A673 (cell line): ENCODE measurements around the gene CARMIL1. TPM values are rescaled to one million over a fixed set of nuclear protein-coding genes. Genes with fewer than 3 reads are reported as not detected.
"Not testable (repeated sequence)": the region's sequence is repeated elsewhere in the genome, so short reads cannot be mapped to it uniquely, and the experiment has no call there.

Experiments used
- BruUV-seq: library from RNA; stranded (reverse); fragments of 400-500 nt; replicated peaks from 2 replicates; lab custom pipeline; 2021; lab: Mats Ljungman, UMichigan
- CTCF ChIA-PET: fragments of 300-600 bp; sonication (Branson Sonifier 250); formaldehyde crosslinking; loops from one replicate; lab custom pipeline; 2022; ENCODE audit warnings: antibody characterized with exemption; lab: Charles Lee
- POLR2A ChIA-PET: fragments of 300-600 bp; sonication (Branson Sonifier 250); formaldehyde crosslinking; loops from one replicate; lab custom pipeline; 2022; ENCODE audit warnings: antibody characterized with exemption; ENCODE audit not compliant: low non-redundant PET; lab: Charles Lee
- DNase-seq: peaks from one replicate; pipeline ENCODE4 v3.0.0-alpha.2; 2015; ENCODE audit warnings: low spot score
- H3K27ac ChIP-seq: fragments of 200-600 bp; sonication (generic); 2 replicates; pipeline ENCODE4 v1.5.1; 2016; ENCODE audit warnings: mixed run types, low read depth, mild to moderate bottlenecking, mixed read lengths, antibody characterized with exemption, low read length; ENCODE audit not compliant: poor library complexity, severe bottlenecking
- H3K27me3 ChIP-seq: fragments of 200-600 bp; sonication (generic); replicated peaks from 2 replicates; pipeline ENCODE4 v1.6.1; 2017; ENCODE audit warnings: mixed run types, low read depth, mild to moderate bottlenecking, mixed read lengths, antibody characterized with exemption, low read length; ENCODE audit not compliant: insufficient read depth, poor library complexity
- H3K36me3 ChIP-seq: fragments of 200-600 bp; sonication (generic); 2 replicates; pipeline ENCODE4 v1.6.1; 2016; ENCODE audit warnings: mixed run types, mild to moderate bottlenecking, mixed read lengths, antibody characterized with exemption, low read length; ENCODE audit not compliant: insufficient read depth, poor library complexity, severe bottlenecking
- H3K4me1 ChIP-seq: fragments of 200-600 bp; sonication (generic); 2 replicates; pipeline ENCODE4 v1.6.1; 2017; ENCODE audit warnings: mixed run types, mild to moderate bottlenecking, mixed read lengths, antibody characterized with exemption, low read length; ENCODE audit not compliant: insufficient read depth, poor library complexity, severe bottlenecking
- H3K4me3 ChIP-seq: fragments of 200-600 bp; sonication (generic); 2 replicates; pipeline ENCODE4 v1.5.1; 2016; ENCODE audit warnings: low read depth, mixed run types, mild to moderate bottlenecking, mixed read lengths, low read length; ENCODE audit not compliant: poor library complexity, severe bottlenecking
- H3K9me3 ChIP-seq: fragments of 200-600 bp; sonication (generic); 2 replicates; pipeline ENCODE4 v1.6.1; 2016; ENCODE audit warnings: mixed run types, low read depth, mild to moderate bottlenecking, mixed read lengths, antibody characterized with exemption, low read length; ENCODE audit not compliant: poor library complexity, severe bottlenecking
- EZH2 ChIP-seq: fragments of 200-600 bp; sonication (generic); IDR thresholded peaks from 2 replicates; pipeline ENCODE4 v1.6.1; 2017; ENCODE audit warnings: borderline replicate concordance, low read depth, mild to moderate bottlenecking, mixed read lengths, antibody characterized with exemption, low read length; ENCODE audit not compliant: poor library complexity, severe bottlenecking
- intact Hi-C: fragments of 100-400 bp; cut with micrococcal nuclease; formaldehyde crosslinking; loops from one replicate; pipeline ENCODE4 v1.10.0; 2022; ENCODE audit not compliant: unreplicated experiment
- total RNA-seq: library from RNA; stranded (reverse); gene quantifications from 2 replicates; pipeline ENCODE4 v1.2.3, GENCODE V29; 2021
- TF ChIP-seq, protein P1 (sequence below): fragments of 300-800, 200-600 bp; sonication (generic); conservative IDR thresholded peaks from 2 replicates; pipeline ENCODE4 v1.5.1; 2017; ENCODE audit warnings: low read depth, mild to moderate bottlenecking, antibody characterized with exemption, low read length, moderate library complexity, mixed read lengths

CARMIL1 gene
- total RNA-seq, 1 experiment from 2014 or later: 7.2 TPM

DNA sequence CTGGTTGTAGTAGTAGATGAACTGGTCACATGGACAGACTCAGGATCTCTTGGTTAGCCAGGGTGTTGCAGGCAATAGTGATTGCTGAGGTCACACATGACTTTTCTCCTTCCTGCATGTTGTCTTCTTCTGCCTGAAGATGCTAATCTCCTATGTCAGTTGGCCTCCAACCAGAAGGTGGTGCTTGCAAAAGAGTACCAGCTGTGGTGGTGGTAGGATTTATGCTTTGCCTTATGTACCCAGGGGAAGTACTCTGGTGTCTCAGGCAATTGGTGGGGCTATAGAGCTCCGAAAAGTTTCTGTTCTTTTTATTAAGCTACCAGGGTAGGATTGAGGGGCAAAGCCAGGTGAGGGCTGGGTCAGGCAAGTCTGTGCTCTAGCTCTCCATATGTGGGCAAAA, 98.5 kb downstream of the CARMIL1 start:
- no peak overlapping the region for H3K4me3 ChIP-seq
- no TSS peak for BruUV-seq
- no peaks in the 10 kb centered on the region for H3K9me3 ChIP-seq
- H3K36me3 ChIP-seq: no peaks in the 10 kb centered on the region
- DNase-seq: no peak
- ChIA-PET CTCF (no interaction called here), POLR2A (interaction anchor here (0.6 kb wide), 1 partner anchor 447 kb away, joined by 3 read pairs; no protein-coding TSS in a partner anchor)
- TF ChIP-seq EZH2: no peak
- TF ChIP-seq, protein P1, sequence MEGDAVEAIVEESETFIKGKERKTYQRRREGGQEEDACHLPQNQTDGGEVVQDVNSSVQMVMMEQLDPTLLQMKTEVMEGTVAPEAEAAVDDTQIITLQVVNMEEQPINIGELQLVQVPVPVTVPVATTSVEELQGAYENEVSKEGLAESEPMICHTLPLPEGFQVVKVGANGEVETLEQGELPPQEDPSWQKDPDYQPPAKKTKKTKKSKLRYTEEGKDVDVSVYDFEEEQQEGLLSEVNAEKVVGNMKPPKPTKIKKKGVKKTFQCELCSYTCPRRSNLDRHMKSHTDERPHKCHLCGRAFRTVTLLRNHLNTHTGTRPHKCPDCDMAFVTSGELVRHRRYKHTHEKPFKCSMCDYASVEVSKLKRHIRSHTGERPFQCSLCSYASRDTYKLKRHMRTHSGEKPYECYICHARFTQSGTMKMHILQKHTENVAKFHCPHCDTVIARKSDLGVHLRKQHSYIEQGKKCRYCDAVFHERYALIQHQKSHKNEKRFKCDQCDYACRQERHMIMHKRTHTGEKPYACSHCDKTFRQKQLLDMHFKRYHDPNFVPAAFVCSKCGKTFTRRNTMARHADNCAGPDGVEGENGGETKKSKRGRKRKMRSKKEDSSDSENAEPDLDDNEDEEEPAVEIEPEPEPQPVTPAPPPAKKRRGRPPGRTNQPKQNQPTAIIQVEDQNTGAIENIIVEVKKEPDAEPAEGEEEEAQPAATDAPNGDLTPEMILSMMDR: no peak
- no peak overlapping the region for H3K27ac ChIP-seq
- intact Hi-C loops: no loop called here
- H3K4me1 ChIP-seq: no peaks in the 10 kb centered on the region
- H3K27me3 ChIP-seq: no peaks in the 10 kb centered on the region

DNA sequence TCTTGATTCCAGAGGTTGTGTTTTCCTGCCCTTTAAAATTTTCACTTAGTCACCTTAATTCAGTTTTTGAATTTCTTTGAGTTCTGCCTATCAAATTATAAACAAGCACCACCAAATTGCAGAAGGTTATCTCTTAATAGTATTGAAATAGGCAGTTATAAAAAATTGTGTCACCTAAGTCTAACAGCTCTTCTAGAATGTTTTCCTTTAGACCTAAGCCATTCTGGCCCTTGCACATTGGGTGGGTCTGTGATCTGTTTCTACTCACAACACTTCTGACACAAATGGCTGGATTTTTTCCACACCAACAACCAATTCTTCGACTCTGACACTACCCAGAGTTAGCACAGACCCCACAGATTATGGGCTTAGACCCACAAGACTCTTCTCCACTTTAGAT, 101.9 kb downstream of the CARMIL1 start:
- no TSS peak for BruUV-seq
- Histone ChIP-seq H3K36me3 (no peaks in the 10 kb centered on the region), H3K9me3 (no peaks in the 10 kb centered on the region), H3K4me3 (no peak overlapping the region), H3K4me1 (no peaks in the 10 kb centered on the region), H3K27me3 (no peaks in the 10 kb centered on the region), H3K27ac (no peak overlapping the region)
- TF ChIP-seq, protein P1: no peak
- no peak for TF ChIP-seq EZH2
- intact Hi-C loops: no loop called here
- POLR2A ChIA-PET: no interaction called here
- CTCF ChIA-PET: no interaction called here
- DNase-seq: no peak

DNA sequence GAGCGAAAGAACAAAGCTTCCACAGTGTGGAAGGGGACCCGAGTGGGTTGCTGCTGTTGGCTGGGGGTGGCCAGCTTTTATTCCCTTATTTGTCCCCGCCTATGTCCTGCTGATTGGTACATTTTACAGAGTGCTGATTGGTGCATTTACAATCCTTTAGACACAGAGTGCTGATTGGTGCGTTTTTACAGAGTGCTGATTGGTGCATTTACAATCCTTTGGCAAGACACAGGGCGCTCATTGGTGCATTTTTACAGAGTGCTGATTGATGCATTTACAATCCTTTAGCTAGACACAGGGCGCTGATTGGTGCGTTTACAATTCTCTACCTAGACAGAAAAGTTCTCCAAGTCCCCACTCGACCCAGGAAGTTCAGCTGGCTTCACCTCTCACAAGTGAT, 103.3 kb downstream of the CARMIL1 start:
- H3K4me3 ChIP-seq: not testable (repeated sequence)

DNA sequence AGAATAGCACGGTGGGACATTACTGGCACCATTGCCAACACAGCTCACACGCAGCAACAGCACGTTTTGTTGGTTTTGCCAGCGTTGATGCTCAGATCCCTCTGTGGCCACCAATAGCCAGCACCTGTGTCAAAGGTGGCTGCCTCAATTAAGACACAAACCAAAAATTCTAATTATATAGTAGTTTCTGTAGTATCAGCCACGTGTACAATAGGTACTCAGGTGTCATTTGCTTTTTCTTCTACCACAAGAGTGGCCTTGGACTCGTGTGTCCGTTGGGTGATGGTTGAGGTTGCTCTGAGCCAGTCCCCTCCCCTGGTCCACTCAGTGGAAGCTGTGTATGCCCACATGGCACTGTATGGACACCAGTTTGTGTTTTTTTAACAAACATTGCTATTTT, 105.1 kb downstream of the CARMIL1 start:
- no peaks in the 10 kb centered on the region for H3K36me3 ChIP-seq
- DNase-seq: no peak
- H3K4me3 ChIP-seq: no peak overlapping the region
- no peak overlapping the region for H3K27ac ChIP-seq
- no peaks in the 10 kb centered on the region for H3K9me3 ChIP-seq
- no TSS peak for BruUV-seq
- H3K4me1 ChIP-seq: no peaks in the 10 kb centered on the region
- POLR2A ChIA-PET: no interaction called here
- intact Hi-C loops: no loop called here
- no peaks in the 10 kb centered on the region for H3K27me3 ChIP-seq
- CTCF ChIA-PET: no interaction called here
- TF ChIP-seq EZH2: no peak
- TF ChIP-seq, protein P1: no peak

More for the DNA sequence above, 103.3 kb downstream of the CARMIL1 start:
- H3K36me3 ChIP-seq, intact Hi-C loops, BruUV-seq, H3K9me3 ChIP-seq, DNase-seq, H3K27ac ChIP-seq, POLR2A ChIA-PET, H3K27me3 ChIP-seq, CTCF ChIA-PET, H3K4me1 ChIP-seq: not testable (repeated sequence)
